GM23248 (cell line): ENCODE results near the gene SPATA24. TPM values are rescaled to one million over a fixed set of nuclear protein-coding genes. Genes with fewer than 3 reads are reported as not detected.

Source experiments
- DNase-seq: peaks from one replicate; pipeline ENCODE4 v3.0.0-alpha.2; 2015
- H2AFZ ChIP-seq: fragments of 200-600 bp; sonication (generic); 2 replicates; pipeline ENCODE4 v1.6.1; 2016; ENCODE audit warnings: antibody characterized with exemption
- H3F3A ChIP-seq: fragments of 200-600 bp; sonication (generic); 2 replicates; pipeline ENCODE4 v1.6.1; 2016; ENCODE audit warnings: mild to moderate bottlenecking, antibody characterized with exemption, mixed run types; ENCODE audit not compliant: insufficient read depth
- H3K27ac ChIP-seq: fragments of 200-600 bp; sonication (generic); 2 replicates; pipeline ENCODE4 v1.5.1; 2016; ENCODE audit warnings: mild to moderate bottlenecking
- H3K27me3 ChIP-seq: fragments of 200-600 bp; sonication (generic); replicated peaks from 2 replicates; pipeline ENCODE4 v1.6.1; 2016; ENCODE audit warnings: mild to moderate bottlenecking; ENCODE audit not compliant: insufficient read depth
- H3K36me3 ChIP-seq: fragments of 200-600 bp; sonication (generic); 2 replicates; pipeline ENCODE4 v1.6.1; 2016; ENCODE audit warnings: low read depth, mild to moderate bottlenecking
- H3K4me1 ChIP-seq: fragments of 200-600 bp; sonication (generic); 2 replicates; pipeline ENCODE4 v1.6.1; 2016; ENCODE audit warnings: mild to moderate bottlenecking; ENCODE audit not compliant: insufficient read depth
- H3K4me2 ChIP-seq: fragments of 200-600 bp; sonication (generic); one replicate; pipeline ENCODE4 v1.6.1; 2016; ENCODE audit warnings: mild to moderate bottlenecking; ENCODE audit not compliant: unreplicated experiment
- H3K4me3 ChIP-seq: fragments of 200-600 bp; sonication (generic); 2 replicates; pipeline ENCODE4 v1.5.1; 2016; ENCODE audit warnings: mild to moderate bottlenecking
- H3K79me2 ChIP-seq: fragments of 200-600 bp; sonication (generic); 2 replicates; pipeline ENCODE4 v1.6.1; 2016; ENCODE audit warnings: mild to moderate bottlenecking; ENCODE audit not compliant: insufficient read depth
- H3K9ac ChIP-seq: fragments of 200-600 bp; sonication (generic); 2 replicates; pipeline ENCODE4 v1.6.1; 2016; ENCODE audit warnings: mild to moderate bottlenecking
- H3K9me2 ChIP-seq: fragments of 200-600 bp; sonication (generic); 2 replicates; pipeline ENCODE4 v1.6.1; 2016; ENCODE audit warnings: mixed run types, mild to moderate bottlenecking, moderate library complexity; ENCODE audit not compliant: insufficient read depth
- H3K9me3 ChIP-seq: fragments of 200-600 bp; sonication (generic); one replicate; pipeline ENCODE4 v1.6.1; 2017; ENCODE audit warnings: low read depth
- H4K20me1 ChIP-seq: fragments of 200-600 bp; sonication (generic); 2 replicates; pipeline ENCODE4 v1.6.0; 2016; ENCODE audit not compliant: insufficient read depth
- EZH2 ChIP-seq: fragments of 200-600 bp; sonication (generic); IDR thresholded peaks from 2 replicates; pipeline ENCODE4 v1.6.1; 2018; ENCODE audit warnings: antibody characterized with exemption, mild to moderate bottlenecking; ENCODE audit not compliant: insufficient read depth, poor library complexity, severe bottlenecking
- EZH2phosphoT487 ChIP-seq: fragments of 200-600 bp; sonication (generic); IDR thresholded peaks from 2 replicates; pipeline ENCODE4 v1.6.1; 2018; ENCODE audit warnings: antibody characterized with exemption, moderate library complexity, mild to moderate bottlenecking, low read depth; ENCODE audit not compliant: insufficient read depth
- WGBS, 2 experiments: methylation state at CpG; one replicate each; pipeline ENCODE4 v1.1.6; 2015 to 2017; ENCODE audit warnings: low lambda C conversion rate in 2 of 2, low coverage in 1 of 2; ENCODE audit errors: missing lambda C conversion rate in 2 of 2; 5-methylcytosine and 5-hydroxymethylcytosine counted together
- in situ Hi-C: fragments of 300-500 bp; cut with MboI; formaldehyde crosslinking; loops from 2 replicates; pipeline ENCODE4 v1.15.0; 2020
- polyA plus RNA-seq: library from polyadenylated mRNA; unstranded; fragments of >200 nt; fragmentation: Nextera tagmentation; extraction: Ambion mirVana; gene quantifications from 2 replicates; pipeline ENCODE4 v1.2.1, GENCODE V29; 2016
- total RNA-seq: library from RNA; depleted of rRNA; stranded (reverse); fragments of >200 nt; shearing (Covaris generic); gene quantifications from 2 replicates; pipeline ENCODE4 v1.2.3, GENCODE V29; 2014

SPATA24 gene
- total and polyA plus RNA-seq, 2 experiments from 2014 or later: 0.43 to 4.3 TPM

- in situ Hi-C loops: no loop called here
- H4K20me1 ChIP-seq: no peaks in the 10 kb centered on the region
- 80 to 83% methylated on average over 10 of the region's 10 CpGs for WGBS, 2 experiments
- H3K4me2 ChIP-seq: no peak overlapping the region
- no peak overlapping the region for H3K9ac ChIP-seq
- H3K9me3 ChIP-seq: no peaks in the 10 kb centered on the region
- no peak overlapping the region for H2AFZ ChIP-seq
- H3K27me3 ChIP-seq: no peaks in the 10 kb centered on the region
- no peak overlapping the region for H3K4me3 ChIP-seq
- H3F3A ChIP-seq: peaks cover 7% of the 10 kb centered on the region; the same call in 1 of the 2 replicates
- DNase-seq: no peak
- no peaks in the 10 kb centered on the region for H3K9me2 ChIP-seq
- H3K36me3 ChIP-seq: no peaks in the 10 kb centered on the region
- H3K79me2 ChIP-seq: no peaks in the 10 kb centered on the region
- H3K27ac ChIP-seq: no peak overlapping the region
- peaks cover 10% of the 10 kb centered on the region for H3K4me1 ChIP-seq
- TF ChIP-seq EZH2 (no peak), EZH2phosphoT487 (no peak)
Measured at GRCh38 chr5:139401546-139401945, 2.3 kb downstream of the SPATA24 start.

DNA sequence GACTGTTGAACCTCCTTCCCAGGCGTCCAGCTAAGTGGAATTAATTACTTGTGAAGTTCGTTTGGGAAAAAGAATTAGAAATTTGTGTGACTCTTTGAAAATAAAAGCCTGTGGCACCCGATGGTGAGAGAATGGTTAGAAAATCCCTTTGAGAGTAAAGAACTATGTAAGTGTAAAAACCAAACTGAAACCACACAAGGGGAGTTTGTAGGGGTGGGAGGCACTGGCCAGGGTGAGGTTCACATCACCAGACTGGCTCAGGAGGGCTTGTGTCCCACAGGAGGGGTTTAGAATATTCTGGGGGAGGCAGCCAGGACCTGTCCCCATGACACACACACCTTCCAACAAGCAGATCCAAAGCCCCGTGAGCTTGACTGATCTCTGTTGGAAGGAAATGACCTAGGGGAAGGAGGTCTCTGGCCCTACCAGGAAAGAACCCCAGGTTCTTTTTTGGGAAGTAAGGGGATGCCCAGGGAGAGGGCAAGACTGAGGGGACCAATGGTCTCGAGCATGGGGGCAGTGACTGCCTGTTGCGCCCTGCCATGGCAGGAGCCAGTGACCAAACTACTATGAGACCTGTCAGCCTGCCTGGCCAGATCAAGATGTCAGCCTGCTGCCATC, 4.3 kb downstream of the SPATA24 start:
- Histone ChIP-seq H3K4me2 (no peak overlapping the region), H3K27me3 (no peaks in the 10 kb centered on the region), H3K36me3 (no peaks in the 10 kb centered on the region), H3K9ac (no peak overlapping the region), H3K4me1 (peaks cover 10% of the 10 kb centered on the region), H3K4me3 (no peak overlapping the region), H3K9me2 (no peaks in the 10 kb centered on the region), H3F3A (peaks cover 7% of the 10 kb centered on the region; the same call in 1 of the 2 replicates), H3K9me3 (no peaks in the 10 kb centered on the region), H3K27ac (no peak overlapping the region), H3K79me2 (no peaks in the 10 kb centered on the region), H4K20me1 (no peaks in the 10 kb centered on the region), H2AFZ (no peak overlapping the region)
- DNase-seq: no peak
- WGBS, 2 experiments: 82 to 85% methylated on average over 6 of the region's 6 CpGs
- TF ChIP-seq EZH2phosphoT487: no peak
- in situ Hi-C loops: no loop called here

GRCh38 chr5:139397921-139398320, 6.0 kb downstream of the SPATA24 start:
- Histone ChIP-seq H3K4me2 (no peak overlapping the region), H3K9me3 (no peaks in the 10 kb centered on the region), H3K4me1 (no peaks in the 10 kb centered on the region), H3K4me3 (no peak overlapping the region), H4K20me1 (no peaks in the 10 kb centered on the region), H3F3A (0 out of 2 replicates have a peak, but pooled peaks cover 1% of the 10 kb centered on the region), H2AFZ (no peak overlapping the region), H3K9ac (no peak overlapping the region), H3K27me3 (peaks cover 8% of the 10 kb centered on the region), H3K36me3 (no peaks in the 10 kb centered on the region), H3K9me2 (no peaks in the 10 kb centered on the region), H3K27ac (no peak overlapping the region), H3K79me2 (no peaks in the 10 kb centered on the region)
- TF ChIP-seq EZH2: no peak
- TF ChIP-seq EZH2phosphoT487: no peak
- 85 to 89% methylated on average over 6 of the region's 6 CpGs for WGBS, 2 experiments
- no peak for DNase-seq
- in situ Hi-C loops: no loop called here

GRCh38 chr5:139396691-139397090, 7.2 kb downstream of the SPATA24 start:
- TF ChIP-seq EZH2phosphoT487 (no peak), EZH2 (no peak)
- 88 to 91% methylated on average over 8 of the region's 8 CpGs for WGBS, 2 experiments
- Histone ChIP-seq H3K27ac (no peak overlapping the region), H3K9ac (no peak overlapping the region), H3K9me3 (no peaks in the 10 kb centered on the region), H3K9me2 (no peaks in the 10 kb centered on the region), H3K4me1 (no peaks in the 10 kb centered on the region), H3K27me3 (peaks cover 9% of the 10 kb centered on the region), H2AFZ (no peak overlapping the region), H3K4me3 (no peak overlapping the region), H3K79me2 (no peaks in the 10 kb centered on the region), H3K4me2 (no peak overlapping the region), H4K20me1 (no peaks in the 10 kb centered on the region), H3F3A (no peaks in the 10 kb centered on the region), H3K36me3 (no peaks in the 10 kb centered on the region)
- in situ Hi-C loops: no loop called here
- DNase-seq: no peak
